Thyroid gland (tissue), 4 donors: ENCODE measurements around the gene CTAGE1.
"Not testable (repeated sequence)": the region's sequence is repeated elsewhere in the genome, so short reads cannot be mapped to it uniquely, and the experiment has no call there.

ENCODE experiments used
- CTCF ChIP-seq, 6 experiments: fragments of 200-600 bp in 3 of 6; fragments of 450-650 bp in 3 of 6; sonication (generic) in 3 of 6; IDR thresholded peaks; one replicate each; pipeline ENCODE4 v1.5.1; 2016 to 2019; ENCODE audit warnings: antibody characterized with exemption in 6 of 6, mild to moderate bottlenecking in 2 of 6, inconsistent platforms in 1 of 6, moderate library complexity in 1 of 6
- POLR2A ChIP-seq, 2 donors: fragments of 450-650 bp; IDR thresholded peaks; one replicate each; pipeline ENCODE4 v1.6.1; 2017; ENCODE audit warnings: antibody characterized with exemption in 2 of 2, mild to moderate bottlenecking in 2 of 2, moderate library complexity in 1 of 2

DNA sequence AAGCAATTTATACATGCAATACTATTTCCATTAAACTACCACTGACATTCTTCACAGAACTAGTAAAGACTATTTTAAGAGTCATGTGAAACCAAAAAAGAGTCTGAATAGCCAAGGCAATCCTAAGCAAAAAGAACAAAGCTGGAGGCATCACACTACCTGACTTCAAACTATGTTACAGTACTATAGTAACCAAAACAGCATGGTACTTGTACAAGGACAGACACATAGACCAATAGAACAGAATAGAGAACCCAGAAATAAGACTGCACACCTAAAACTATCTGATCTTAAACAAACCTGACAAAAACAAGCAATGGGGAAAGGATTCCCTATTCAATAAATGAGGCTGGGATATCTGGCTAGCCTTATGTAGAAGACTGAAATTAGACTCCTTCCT is 32.0 kb upstream of the CTAGE1 start:
- TF ChIP-seq POLR2A, CTCF (IDR thresholded peaks at IDR 0.05): not testable (repeated sequence)
